ENCODE measurements around the gene DOCK3.

The DOCK3 gene

GRCh38 chr3:51379746-51380455 is 705.2 kb downstream of the DOCK3 start:
- H3K36me3 ChIP-seq (ENCODE audit: insufficient read depth, low read length), result no peaks in the 10 kb centered on the region
- DNase-seq (ENCODE audit: low read depth, low spot score), result no peak
- no peaks in the 10 kb centered on the region for H3K9me3 ChIP-seq (ENCODE audit: low read depth, low read length)
- no peak overlapping the region for H3K9ac ChIP-seq (ENCODE audit: insufficient read length)
- no peak overlapping the region for H3K27ac ChIP-seq
- TF ChIP-seq POLR2AphosphoS5 (IDR thresholded peaks at IDR 0.05; ENCODE audit: borderline replicate concordance, low read depth, low read length) (no peak), EZH2 (IDR thresholded peaks at IDR 0.05) (no peak), FOXP2 (optimal IDR thresholded peaks at IDR 0.05; ENCODE audit: control extremely low read depth, extremely low read length, insufficient read depth) (no peak)
- no peak overlapping the region for H3K4me3 ChIP-seq

GRCh38 chr3:51380601-51381332 is 706.0 kb downstream of the DOCK3 start:
- H3K36me3 ChIP-seq (ENCODE audit: insufficient read depth, low read length), result no peaks in the 10 kb centered on the region
- TF ChIP-seq POLR2AphosphoS5 (IDR thresholded peaks at IDR 0.05; ENCODE audit: borderline replicate concordance, low read depth, low read length) (no peak), FOXP2 (optimal IDR thresholded peaks at IDR 0.05; ENCODE audit: control extremely low read depth, extremely low read length, insufficient read depth) (no peak)
- no peak overlapping the region for H3K9ac ChIP-seq (ENCODE audit: insufficient read length)

GRCh38 chr3:51381333-51381705 is 706.6 kb downstream of the DOCK3 start:
- Histone ChIP-seq H3K9me3 (ENCODE audit: low read depth, low read length) (no peaks in the 10 kb centered on the region), H3K4me3 (no peak overlapping the region), H3K9ac (ENCODE audit: insufficient read length) (no peak overlapping the region), H3K27ac (no peak overlapping the region), H3K36me3 (ENCODE audit: insufficient read depth, low read length) (no peaks in the 10 kb centered on the region)
- TF ChIP-seq FOXP2 (optimal IDR thresholded peaks at IDR 0.05; ENCODE audit: control extremely low read depth, extremely low read length, insufficient read depth) (no peak), EZH2 (IDR thresholded peaks at IDR 0.05) (no peak), POLR2AphosphoS5 (IDR thresholded peaks at IDR 0.05; ENCODE audit: borderline replicate concordance, low read depth, low read length) (no peak)
- DNase-seq (ENCODE audit: low read depth, low spot score), result no peak

More at GRCh38 chr3:51380601-51381332, 706.0 kb downstream of the DOCK3 start:
- Histone ChIP-seq H3K9me3 (ENCODE audit: low read depth, low read length) (no peaks in the 10 kb centered on the region), H3K27ac (no peak overlapping the region), H3K4me3 (no peak overlapping the region)
- no peak for DNase-seq (ENCODE audit: low read depth, low spot score)

- no peak overlapping the region for H3K9ac ChIP-seq (ENCODE audit: insufficient read length)
- no peaks in the 10 kb centered on the region for H3K36me3 ChIP-seq (ENCODE audit: insufficient read depth, low read length)
- no peak overlapping the region for H3K4me3 ChIP-seq
- H3K9me3 ChIP-seq (ENCODE audit: low read depth, low read length), result no peaks in the 10 kb centered on the region
- TF ChIP-seq FOXP2 (optimal IDR thresholded peaks at IDR 0.05; ENCODE audit: control extremely low read depth, extremely low read length, insufficient read depth) (no peak), EZH2 (IDR thresholded peaks at IDR 0.05) (no peak), POLR2AphosphoS5 (IDR thresholded peaks at IDR 0.05; ENCODE audit: borderline replicate concordance, low read depth, low read length) (no peak)
- no peak for DNase-seq (ENCODE audit: low read depth, low spot score)
- H3K27ac ChIP-seq, result no peak overlapping the region
Measured at GRCh38 chr3:51382076-51382745, 707.5 kb downstream of the DOCK3 start.

- TF ChIP-seq EZH2 (IDR thresholded peaks at IDR 0.05), result no peak
- no peak for TF ChIP-seq POLR2AphosphoS5 (IDR thresholded peaks at IDR 0.05; ENCODE audit: borderline replicate concordance, low read depth, low read length)
- no peak for TF ChIP-seq FOXP2 (optimal IDR thresholded peaks at IDR 0.05; ENCODE audit: control extremely low read depth, extremely low read length, insufficient read depth)
- H3K9me3 ChIP-seq (ENCODE audit: low read depth, low read length), result no peaks in the 10 kb centered on the region
- H3K36me3 ChIP-seq (ENCODE audit: insufficient read depth, low read length), result no peaks in the 10 kb centered on the region
- H3K27ac ChIP-seq, result no peak overlapping the region
- no peak overlapping the region for H3K9ac ChIP-seq (ENCODE audit: insufficient read length)
- DNase-seq (ENCODE audit: low read depth, low spot score), result no peak
- no peak overlapping the region for H3K4me3 ChIP-seq
Measured at GRCh38 chr3:51382947-51383578, 708.3 kb downstream of the DOCK3 start.

- peak overlapping the region; percentile 80 for H3K4me3 ChIP-seq
- H3K9ac ChIP-seq (ENCODE audit: insufficient read length), result peak overlapping the region; percentile 90
- DNase-seq (ENCODE audit: low read depth, low spot score), result no peak
- peak overlapping the region; percentile 68; the same call in 1 of the 2 replicates for H3K27ac ChIP-seq
- no peaks in the 10 kb centered on the region for H3K36me3 ChIP-seq (ENCODE audit: insufficient read depth, low read length)
- H3K9me3 ChIP-seq (ENCODE audit: low read depth, low read length), result no peaks in the 10 kb centered on the region
- TF ChIP-seq POLR2AphosphoS5 (IDR thresholded peaks at IDR 0.05; ENCODE audit: borderline replicate concordance, low read depth, low read length), result no peak
- TF ChIP-seq FOXP2 (optimal IDR thresholded peaks at IDR 0.05; ENCODE audit: control extremely low read depth, extremely low read length, insufficient read depth), result no peak
- TF ChIP-seq EZH2 (IDR thresholded peaks at IDR 0.05), result no peak
Measured at GRCh38 chr3:51384055-51384725, 709.5 kb downstream of the DOCK3 start.

GRCh38 chr3:51384726-51385473 is 710.2 kb downstream of the DOCK3 start, which contains the start of gene MANF:
MANF (plus strand) TSS chr3:51385291; CDS start chr3:51385343, 52 bp downstream.
- Histone ChIP-seq H3K9me3 (ENCODE audit: low read depth, low read length) (no peaks in the 10 kb centered on the region), H3K27ac (peak within 1 kb of the TSS; percentile 68; the same call in 1 of the 2 replicates), H3K9ac (ENCODE audit: insufficient read length) (peak within 1 kb of the TSS; percentile 90), H3K36me3 (ENCODE audit: insufficient read depth, low read length) (no peaks in the 10 kb centered on the region), H3K4me3 (peak within 1 kb of the TSS; percentile 80)
- DNase-seq (ENCODE audit: low read depth, low spot score), result peak; percentile 64
- TF ChIP-seq FOXP2 (optimal IDR thresholded peaks at IDR 0.05; ENCODE audit: control extremely low read depth, extremely low read length, insufficient read depth) (no peak), POLR2AphosphoS5 (IDR thresholded peaks at IDR 0.05; ENCODE audit: borderline replicate concordance, low read depth, low read length) (peak; percentile 78), EZH2 (IDR thresholded peaks at IDR 0.05) (no peak)
